Adipose tissue (tissue), 3 donors: ENCODE data around the gene PRLH. TPM values are rescaled to one million over a fixed set of nuclear protein-coding genes. Genes with fewer than 3 reads are reported as not detected.

Source experiments
- H3K27ac ChIP-seq: one replicate; pipeline ENCODE4 v1.5.1; 2013; ENCODE audit warnings: low read depth, low read length
- WGBS, 3 donors: extraction: QIAGEN DNeasy Blood & Tissue Kit; methylation state at CpG; one replicate each; pipeline ENCODE4 v1.1.7; 2013; 5-methylcytosine and 5-hydroxymethylcytosine counted together
- polyA plus RNA-seq, 3 donors: library from polyadenylated mRNA; stranded (reverse); fragments of 200-250 nt; gene quantifications; one replicate each; pipeline ENCODE4 v1.2.3, GENCODE V29; 2013
- donor health status: healthy with polysubstance abuse.
- donor health status: Bipolar disorder and iron deficiency.
- donor health status: healthy.

The PRLH gene
- not detected for polyA plus RNA-seq

- H3K27ac ChIP-seq = no peak within 1 kb of the TSS
- 71 to 73% (median 71%) methylated on average over 32 of the region's 32 CpGs for WGBS, 3 donors
These were observed at the start of gene PRLH for GRCh38 chr2:237566401-237567235. Gene PRLH, plus strand, starts transcription at chr2:237566574. Its CDS starts 0 bp downstream, at chr2:237566574.

- no peak overlapping the region for H3K27ac ChIP-seq
These were observed 49.2 kb upstream of the PRLH start for GRCh38 chr2:237517163-237517562.

DNA sequence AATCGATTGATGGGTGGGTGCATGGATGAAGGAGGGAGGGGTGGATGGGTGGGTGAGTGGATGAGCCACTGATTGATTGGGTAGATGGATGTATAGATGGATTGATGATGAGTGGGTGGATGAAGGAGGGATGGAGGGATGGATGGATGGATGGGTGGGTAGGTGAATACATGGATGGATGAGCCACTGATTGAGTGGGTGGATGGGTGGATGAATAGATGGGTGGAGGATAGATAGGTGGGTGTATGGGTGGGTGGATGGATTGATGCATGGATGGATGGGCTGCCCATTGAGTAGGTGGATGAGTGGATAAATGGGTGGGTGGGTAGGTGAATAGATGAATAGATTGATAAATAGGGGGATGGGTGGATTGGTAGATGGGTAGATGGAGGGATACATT lies 48.4 kb upstream of the PRLH start:
- H3K27ac ChIP-seq = no peak overlapping the region
- whole genome bisulfite sequencing, 3 donors = 82 to 100% (median 83%) methylated on average over 1 of the region's 1 CpG

More at GRCh38 chr2:237517163-237517562, 49.2 kb upstream of the PRLH start:
- 53 to 95% (median 94%) methylated on average over 4 of the region's 4 CpGs for WGBS, 3 donors

DNA sequence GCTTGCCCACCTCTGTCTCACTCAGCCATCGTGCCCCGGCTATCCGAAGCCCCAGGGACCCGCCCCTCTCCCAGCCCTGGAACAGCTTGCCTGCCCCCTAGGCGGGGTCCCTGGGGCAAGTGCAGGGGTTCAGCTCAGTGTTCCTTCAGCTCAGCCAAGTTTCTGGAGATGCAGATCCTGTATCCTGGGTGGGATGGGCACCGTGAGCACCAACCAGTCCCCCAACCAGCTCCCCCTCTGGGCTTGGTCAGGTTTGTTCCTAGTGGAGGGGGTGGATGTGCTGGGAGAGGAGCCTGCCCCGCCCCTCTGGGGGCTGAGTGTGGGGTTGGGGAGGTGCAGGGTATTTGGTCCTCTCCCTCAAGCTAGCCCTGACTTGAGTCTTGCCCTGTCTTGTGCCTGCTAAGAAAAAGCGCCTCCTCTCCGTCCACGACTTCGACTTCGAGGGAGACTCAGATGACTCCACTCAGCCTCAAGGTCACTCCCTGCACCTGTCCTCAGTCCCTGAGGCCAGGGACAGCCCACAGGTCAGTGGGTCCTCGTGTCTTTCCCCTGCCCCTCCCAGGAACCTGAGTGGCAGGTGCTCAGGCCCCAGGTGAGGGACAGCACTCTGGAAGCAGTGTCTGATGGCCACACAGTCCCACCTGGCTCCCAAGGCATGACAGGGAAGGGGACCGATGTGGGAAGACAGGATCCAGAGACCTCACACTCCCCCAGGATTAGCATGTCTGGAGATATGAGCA lies 46.7 kb upstream of the PRLH start:
- 73 to 83% (median 77%) methylated on average over 14 of the region's 14 CpGs for WGBS, 3 donors
- no peak overlapping the region for H3K27ac ChIP-seq

DNA sequence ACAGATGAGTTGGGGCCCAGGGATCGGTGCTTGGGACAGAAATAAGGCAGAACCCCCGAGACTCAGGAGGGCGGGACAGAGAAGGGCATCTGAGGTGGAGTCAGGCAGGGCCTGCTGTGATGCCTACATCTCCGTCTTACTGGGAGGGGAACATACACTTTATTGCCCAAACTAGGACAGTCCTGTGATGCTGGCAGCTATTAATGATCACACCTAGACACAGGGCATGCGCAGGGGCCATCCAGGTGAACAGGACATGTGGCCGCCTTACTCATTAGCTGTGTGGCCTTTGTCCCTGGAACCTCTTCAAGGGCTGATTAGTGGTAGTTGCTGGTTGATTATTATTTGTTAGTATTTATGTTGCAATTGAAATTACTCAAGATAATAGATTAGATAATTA lies 46.1 kb upstream of the PRLH start:
- WGBS, 3 donors = 88 to 96% (median 93%) methylated on average over 6 of the region's 6 CpGs
- H3K27ac ChIP-seq = no peak overlapping the region

DNA sequence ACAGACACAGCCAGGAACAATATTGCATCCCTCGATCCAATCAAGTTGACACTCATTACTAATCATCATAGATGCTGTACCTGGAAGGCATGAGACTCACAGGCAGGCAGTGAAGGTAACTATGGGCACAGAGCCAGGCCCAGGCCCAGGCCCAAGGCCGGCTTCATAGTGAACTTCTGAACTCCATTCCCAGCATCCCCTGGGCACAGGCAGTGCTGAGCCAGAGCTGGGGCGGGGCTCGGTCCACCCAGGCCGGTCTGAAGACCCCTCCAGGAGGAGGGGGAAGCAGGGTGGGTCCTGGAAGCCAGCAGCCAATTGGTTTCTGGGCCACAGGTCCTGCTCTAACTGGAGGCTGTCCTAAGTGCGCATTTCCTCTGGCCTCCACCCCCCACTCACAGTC lies 41.7 kb upstream of the PRLH start:
- 43 to 69% (median 64%) methylated on average over 4 to 6 of the region's 6 CpGs for WGBS, 3 donors
- no peak overlapping the region for H3K27ac ChIP-seq

- 91 to 94% (median 92%) methylated on average over 17 of the region's 17 CpGs for WGBS, 3 donors
- H3K27ac ChIP-seq = no peak overlapping the region
These were observed 40.7 kb upstream of the PRLH start for GRCh38 chr2:237525559-237526157.

GRCh38 chr2:237527233-237527632 lies 39.1 kb upstream of the PRLH start:
- H3K27ac ChIP-seq = no peak overlapping the region
- WGBS, 3 donors = 90 to 94% (median 90%) methylated on average over 11 of the region's 11 CpGs

GRCh38 chr2:237527766-237528165 lies 38.6 kb upstream of the PRLH start:
- 91 to 97% (median 97%) methylated on average over 5 of the region's 5 CpGs for whole genome bisulfite sequencing, 3 donors

DNA sequence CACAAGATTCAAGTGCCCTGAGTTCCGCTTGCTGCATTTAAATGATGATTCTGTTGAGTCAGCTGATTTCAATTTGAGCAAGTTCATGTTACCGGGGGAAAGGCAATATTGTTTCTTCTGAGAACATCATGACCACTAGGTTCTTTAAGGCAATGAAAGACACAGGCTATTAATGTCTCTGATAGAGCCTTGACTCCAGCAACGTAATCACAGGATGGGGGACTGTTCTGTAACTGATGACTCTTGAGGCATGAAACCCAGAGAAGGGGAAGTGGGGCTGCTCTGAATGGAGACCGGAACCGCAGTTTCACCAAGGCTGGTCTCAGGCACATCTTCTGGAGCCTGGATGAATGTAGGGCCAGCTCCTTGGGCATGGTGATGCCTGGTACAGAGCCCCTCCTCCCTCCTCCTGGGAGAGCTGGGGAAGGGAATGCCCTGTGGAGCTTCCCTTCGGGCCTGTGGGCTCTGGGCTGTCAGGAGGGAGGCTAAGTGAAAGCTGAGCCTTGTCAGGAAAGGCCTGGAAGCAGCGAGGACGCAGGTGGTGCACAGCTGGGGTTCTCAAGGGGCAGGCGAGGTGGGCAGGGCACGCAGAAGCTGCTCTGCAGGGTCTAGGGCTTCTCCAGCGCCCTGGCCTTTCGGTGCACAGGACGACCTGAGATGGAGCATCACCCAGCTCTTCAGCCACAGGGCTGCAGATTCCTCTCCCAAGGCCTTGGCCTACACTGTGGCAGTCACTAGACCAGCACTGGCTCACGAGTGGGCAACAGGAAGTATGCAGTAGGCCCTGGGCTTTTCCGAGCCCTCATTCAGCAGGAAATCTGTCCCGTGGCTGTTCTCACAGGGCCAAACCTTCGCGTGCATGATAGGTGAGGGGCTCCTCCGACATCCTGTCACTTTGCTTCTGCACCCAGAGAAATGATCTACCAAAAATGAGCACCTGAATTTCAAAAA lies 36.6 kb upstream of the PRLH start:
- H3K27ac ChIP-seq = no peak overlapping the region
- WGBS, 3 donors = 83 to 91% (median 89%) methylated on average over 19 of the region's 19 CpGs

More at GRCh38 chr2:237527766-237528165, 38.6 kb upstream of the PRLH start:
- no peak overlapping the region for H3K27ac ChIP-seq

- no peak overlapping the region for H3K27ac ChIP-seq
- WGBS, 3 donors = 90 to 91% (median 91%) methylated on average over 12 of the region's 12 CpGs
These were observed 35.6 kb upstream of the PRLH start for GRCh38 chr2:237530472-237531433.

GRCh38 chr2:237532160-237532559 lies 34.2 kb upstream of the PRLH start:
- WGBS, 3 donors = 56 to 74% (median 57%) methylated on average over 11 of the region's 11 CpGs

GRCh38 chr2:237533668-237534161 lies 32.7 kb upstream of the PRLH start:
- no peak overlapping the region for H3K27ac ChIP-seq
- WGBS, 3 donors = 78 to 90% (median 84%) methylated on average over 7 of the region's 7 CpGs

More at GRCh38 chr2:237532160-237532559, 34.2 kb upstream of the PRLH start:
- H3K27ac ChIP-seq = no peak overlapping the region

DNA sequence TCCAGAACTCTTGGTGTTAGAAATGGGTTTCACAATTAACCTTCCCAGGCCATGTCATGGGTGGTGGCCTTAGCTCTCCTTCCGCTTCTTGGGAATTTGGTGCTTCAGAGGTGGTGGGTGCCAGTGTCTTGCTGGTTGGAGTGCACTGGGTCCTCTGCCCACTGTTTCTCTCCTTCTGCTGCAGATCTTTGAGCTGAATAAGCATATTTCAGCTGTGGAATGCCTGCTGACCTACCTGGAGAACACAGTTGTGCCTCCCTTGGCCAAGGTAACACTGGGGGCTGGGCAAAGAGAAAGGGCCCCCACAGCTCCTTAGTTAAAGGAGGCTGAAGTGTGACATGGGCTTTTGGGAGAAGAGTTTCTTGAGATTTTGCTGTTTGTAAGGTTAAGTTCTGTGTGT lies 32.0 kb upstream of the PRLH start:
- WGBS, 3 donors = 94 to 100% (median 98%) methylated on average over 1 of the region's 1 CpG
- H3K27ac ChIP-seq = no peak overlapping the region

GRCh38 chr2:237535385-237536082 lies 30.8 kb upstream of the PRLH start:
- WGBS, 3 donors = 85 to 89% (median 86%) methylated on average over 8 of the region's 8 CpGs
- H3K27ac ChIP-seq = no peak overlapping the region

DNA sequence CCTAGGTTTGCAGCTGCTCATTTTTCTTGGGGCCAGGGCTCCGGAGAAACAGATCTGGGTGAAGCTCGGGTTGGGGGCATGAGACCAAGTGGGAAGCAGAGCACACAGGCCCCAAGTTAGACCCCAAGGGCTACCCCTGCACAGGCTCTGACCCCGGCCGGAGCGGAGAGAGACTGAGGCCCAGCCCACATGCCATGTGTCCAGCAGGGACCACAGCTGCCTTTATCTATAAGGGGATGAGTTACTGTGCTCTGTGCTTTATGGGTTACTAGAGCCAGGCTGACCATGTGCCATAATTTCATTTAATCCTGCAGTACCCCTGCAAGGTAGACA lies 30.3 kb upstream of the PRLH start:
- WGBS, 3 donors = 73 to 99% (median 95%) methylated on average over 5 of the region's 5 CpGs

More for the DNA sequence above, 30.3 kb upstream of the PRLH start:
- H3K27ac ChIP-seq = no peak overlapping the region
